Ascending aorta (tissue), 2 donors: ENCODE measurements around the gene FHOD1. TPM values are rescaled to one million over a fixed set of nuclear protein-coding genes. Genes with fewer than 3 reads are reported as not detected.

Source experiments
- DNase-seq, 2 donors: peaks; one replicate each; pipeline ENCODE4 v3.0.0-alpha.2; 2019; ENCODE audit warnings: low spot score in 2 of 2
- H3K27ac ChIP-seq, 2 donors: fragments of 200-600 bp; sonication (generic); one replicate each; pipeline ENCODE4 v1.5.1; 2016 to 2017; ENCODE audit warnings: mild to moderate bottlenecking in 1 of 2
- H3K27me3 ChIP-seq: fragments of 200-600 bp; sonication (generic); one replicate; pipeline ENCODE4 v1.5.1; 2017
- H3K36me3 ChIP-seq, 2 donors: fragments of 200-600 bp; sonication (generic); one replicate each; pipeline ENCODE4 v1.5.1; 2016
- H3K4me1 ChIP-seq, 2 donors: fragments of 200-600 bp; sonication (generic); one replicate each; pipeline ENCODE4 v1.5.1; 2016 to 2017; ENCODE audit warnings: mild to moderate bottlenecking in 1 of 2
- H3K4me3 ChIP-seq, 2 donors: fragments of 200-600 bp; sonication (generic); one replicate each; pipeline ENCODE4 v1.5.1; 2016 to 2017; ENCODE audit warnings: mild to moderate bottlenecking in 1 of 2
- H3K9me3 ChIP-seq, 2 donors: fragments of 200-600 bp; sonication (generic); one replicate each; pipeline ENCODE4 v1.5.1; 2016
- intact Hi-C: fragments of 100-400 bp; cut with DNase I; formaldehyde crosslinking; loops from one replicate; pipeline ENCODE4 v1.15.1; 2023
- total RNA-seq: library from RNA; depleted of rRNA; stranded (reverse); fragments of >200 nt; gene quantifications from one replicate; pipeline ENCODE4 v1.1.0, GENCODE V29; 2016
- TF ChIP-seq, protein P1 (sequence below), 3 experiments: fragments of 200-600 bp in 2 of 3; fragments of 450-650 bp in 1 of 3; sonication (generic) in 2 of 3; IDR thresholded peaks; one replicate each; pipeline ENCODE4 v1.5.1; 2016 to 2019; ENCODE audit warnings: antibody characterized with exemption in 3 of 3, mild to moderate bottlenecking in 1 of 3, moderate library complexity in 1 of 3

Gene FHOD1
- total RNA-seq, 1 donor from 2014 or later: 20.2 TPM

- Histone ChIP-seq H3K27me3 (no peaks in the 10 kb centered on the region), H3K27ac (no peak overlapping the region), H3K36me3 (peaks cover 0 to 2% of the 10 kb centered on the region in 2 donors), H3K4me3 (no peak overlapping the region), H3K9me3 (no peaks in the 10 kb centered on the region), H3K4me1 (no peaks in the 10 kb centered on the region)
- TF ChIP-seq, protein P1, sequence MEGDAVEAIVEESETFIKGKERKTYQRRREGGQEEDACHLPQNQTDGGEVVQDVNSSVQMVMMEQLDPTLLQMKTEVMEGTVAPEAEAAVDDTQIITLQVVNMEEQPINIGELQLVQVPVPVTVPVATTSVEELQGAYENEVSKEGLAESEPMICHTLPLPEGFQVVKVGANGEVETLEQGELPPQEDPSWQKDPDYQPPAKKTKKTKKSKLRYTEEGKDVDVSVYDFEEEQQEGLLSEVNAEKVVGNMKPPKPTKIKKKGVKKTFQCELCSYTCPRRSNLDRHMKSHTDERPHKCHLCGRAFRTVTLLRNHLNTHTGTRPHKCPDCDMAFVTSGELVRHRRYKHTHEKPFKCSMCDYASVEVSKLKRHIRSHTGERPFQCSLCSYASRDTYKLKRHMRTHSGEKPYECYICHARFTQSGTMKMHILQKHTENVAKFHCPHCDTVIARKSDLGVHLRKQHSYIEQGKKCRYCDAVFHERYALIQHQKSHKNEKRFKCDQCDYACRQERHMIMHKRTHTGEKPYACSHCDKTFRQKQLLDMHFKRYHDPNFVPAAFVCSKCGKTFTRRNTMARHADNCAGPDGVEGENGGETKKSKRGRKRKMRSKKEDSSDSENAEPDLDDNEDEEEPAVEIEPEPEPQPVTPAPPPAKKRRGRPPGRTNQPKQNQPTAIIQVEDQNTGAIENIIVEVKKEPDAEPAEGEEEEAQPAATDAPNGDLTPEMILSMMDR (IDR thresholded peaks at IDR 0.05): no peak
- no peak for DNase-seq
- intact Hi-C loops: no loop called here
These were observed 31.6 kb downstream of the FHOD1 start for GRCh38 chr16:67215706-67216105.

GRCh38 chr16:67213197-67214019 is 33.9 kb downstream of the FHOD1 start:
- H3K27me3 ChIP-seq: no peaks in the 10 kb centered on the region
- intact Hi-C loops: no loop called here
- TF ChIP-seq, protein P1 (IDR thresholded peaks at IDR 0.05): no peak
- H3K4me1 ChIP-seq: no peaks in the 10 kb centered on the region
- H3K9me3 ChIP-seq: no peaks in the 10 kb centered on the region
- H3K4me3 ChIP-seq: no peak overlapping the region
- peaks cover 0 to 6% of the 10 kb centered on the region in 2 donors for H3K36me3 ChIP-seq
- DNase-seq: no peak
- H3K27ac ChIP-seq: no peak overlapping the region

DNA sequence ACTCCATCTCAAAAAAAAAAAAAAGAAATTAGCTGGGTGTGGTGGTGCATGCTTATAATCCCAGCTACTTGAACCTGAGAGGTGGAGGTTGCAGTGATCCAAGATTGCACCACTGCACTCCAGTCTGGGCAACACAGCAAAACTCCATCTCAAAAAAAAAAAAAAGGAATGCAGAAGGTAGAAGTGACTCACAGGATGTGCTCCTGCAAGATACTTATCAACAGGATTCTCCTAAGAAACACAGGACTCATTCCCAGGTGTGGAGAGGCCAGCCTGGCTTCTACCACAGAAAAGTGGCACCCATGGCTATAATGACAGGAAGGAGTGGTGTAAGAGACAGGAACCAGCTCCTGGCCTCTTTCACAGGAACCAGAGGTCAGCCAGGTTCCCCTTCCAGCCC is 34.5 kb downstream of the FHOD1 start:
- no peaks in the 10 kb centered on the region for H3K9me3 ChIP-seq
- no peak for DNase-seq
- H3K36me3 ChIP-seq: peaks cover 0 to 7% of the 10 kb centered on the region in 2 donors
- H3K27ac ChIP-seq: no peak overlapping the region
- H3K4me3 ChIP-seq: no peak overlapping the region
- intact Hi-C loops: no loop called here
- H3K27me3 ChIP-seq: no peaks in the 10 kb centered on the region
- TF ChIP-seq, protein P1 (IDR thresholded peaks at IDR 0.05): no peak
- no peaks in the 10 kb centered on the region for H3K4me1 ChIP-seq

GRCh38 chr16:67211674-67212073 is 35.6 kb downstream of the FHOD1 start:
- H3K4me3 ChIP-seq: no peak overlapping the region
- no peaks in the 10 kb centered on the region for H3K9me3 ChIP-seq
- intact Hi-C loops: no loop called here
- TF ChIP-seq, protein P1 (IDR thresholded peaks at IDR 0.05): no peak
- DNase-seq: no peak
- H3K27ac ChIP-seq: no peak overlapping the region
- no peaks in the 10 kb centered on the region for H3K27me3 ChIP-seq
- no peaks in the 10 kb centered on the region for H3K4me1 ChIP-seq
- peaks cover 0 to 17% of the 10 kb centered on the region in 2 donors for H3K36me3 ChIP-seq

- DNase-seq: no peak
- H3K4me3 ChIP-seq: no peak overlapping the region
- no peaks in the 10 kb centered on the region for H3K9me3 ChIP-seq
- peaks cover 0 to 17% of the 10 kb centered on the region in 2 donors for H3K36me3 ChIP-seq
- no peaks in the 10 kb centered on the region for H3K27me3 ChIP-seq
- intact Hi-C loops: no loop called here
- TF ChIP-seq, protein P1 (IDR thresholded peaks at IDR 0.05): no peak
- H3K4me1 ChIP-seq: no peaks in the 10 kb centered on the region
- H3K27ac ChIP-seq: no peak overlapping the region
These were observed 37.0 kb downstream of the FHOD1 start for GRCh38 chr16:67210069-67210937.
